HG03066 (cell line): ENCODE data around the gene POMT1.
A peak's percentile ranks its signal among the peaks of the same experiment; 100 is the strongest.
"Not testable (repeated sequence)": the region's sequence is repeated elsewhere in the genome, so short reads cannot be mapped to it uniquely, and the experiment has no call there.

Source experiments
- ATAC-seq: cut with Tn5 transposase; IDR thresholded peaks from one replicate; pipeline ENCODE4 v1.9.1; 2021; ENCODE audit warnings: low read depth; ENCODE audit not compliant: unreplicated experiment

POMT1 gene, protein sequence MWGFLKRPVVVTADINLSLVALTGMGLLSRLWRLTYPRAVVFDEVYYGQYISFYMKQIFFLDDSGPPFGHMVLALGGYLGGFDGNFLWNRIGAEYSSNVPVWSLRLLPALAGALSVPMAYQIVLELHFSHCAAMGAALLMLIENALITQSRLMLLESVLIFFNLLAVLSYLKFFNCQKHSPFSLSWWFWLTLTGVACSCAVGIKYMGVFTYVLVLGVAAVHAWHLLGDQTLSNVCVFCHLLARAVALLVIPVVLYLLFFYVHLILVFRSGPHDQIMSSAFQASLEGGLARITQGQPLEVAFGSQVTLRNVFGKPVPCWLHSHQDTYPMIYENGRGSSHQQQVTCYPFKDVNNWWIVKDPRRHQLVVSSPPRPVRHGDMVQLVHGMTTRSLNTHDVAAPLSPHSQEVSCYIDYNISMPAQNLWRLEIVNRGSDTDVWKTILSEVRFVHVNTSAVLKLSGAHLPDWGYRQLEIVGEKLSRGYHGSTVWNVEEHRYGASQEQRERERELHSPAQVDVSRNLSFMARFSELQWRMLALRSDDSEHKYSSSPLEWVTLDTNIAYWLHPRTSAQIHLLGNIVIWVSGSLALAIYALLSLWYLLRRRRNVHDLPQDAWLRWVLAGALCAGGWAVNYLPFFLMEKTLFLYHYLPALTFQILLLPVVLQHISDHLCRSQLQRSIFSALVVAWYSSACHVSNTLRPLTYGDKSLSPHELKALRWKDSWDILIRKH

DNA sequence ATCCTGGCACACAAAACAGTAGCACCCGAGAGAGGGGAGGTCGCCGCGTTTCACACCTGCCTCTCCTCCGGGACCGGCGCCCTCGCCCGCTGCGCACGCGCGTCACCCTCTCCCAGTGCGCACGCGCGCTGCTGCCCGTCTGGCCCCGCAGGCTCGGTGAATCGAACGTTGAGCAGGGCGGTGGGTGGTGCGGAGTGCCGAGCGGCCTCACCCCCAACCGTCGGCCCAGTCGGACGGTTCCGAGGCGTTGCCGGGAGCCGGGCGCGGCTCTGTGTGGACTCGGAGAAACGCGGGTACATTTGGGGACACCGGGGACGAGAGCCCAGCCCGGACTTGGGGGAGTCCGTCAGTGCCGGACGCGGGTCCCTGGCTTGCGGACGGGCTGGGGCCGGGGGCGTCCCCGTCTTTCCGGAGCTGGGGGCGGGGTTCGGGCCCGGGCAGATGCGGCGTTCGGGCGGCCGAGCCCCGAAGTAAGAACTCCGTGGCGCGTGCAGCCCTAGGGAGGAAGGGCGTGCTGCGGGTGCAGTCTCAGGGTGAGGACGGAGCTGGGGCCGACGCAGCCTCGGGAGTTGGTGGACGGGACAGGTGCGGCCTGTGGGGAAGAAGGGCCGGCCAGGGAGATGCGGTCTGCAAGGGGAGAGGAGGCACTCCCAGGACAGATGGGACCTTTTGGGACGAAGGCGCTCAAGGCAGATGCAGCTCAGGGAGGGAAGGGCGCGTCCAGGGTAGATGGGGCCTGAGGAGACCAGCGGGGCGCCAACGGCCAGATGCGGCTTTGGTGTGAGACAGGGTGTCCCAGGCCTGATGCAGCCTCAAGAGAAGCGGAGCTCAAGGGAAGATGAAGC lies at the start of gene POMT1:
TSS of gene POMT1 (plus strand) at position 138 of the 845 bp plus-strand sequence. CDS start 1,301 bp downstream, outside the sequence.
- peak; percentile 79 for ATAC-seq

GRCh38 chr9:131454028-131454427 lies 48.7 kb upstream of the POMT1 start:
- no peak for ATAC-seq

GRCh38 chr9:131455655-131456054 lies 47.1 kb upstream of the POMT1 start:
- not testable (repeated sequence) for ATAC-seq

DNA sequence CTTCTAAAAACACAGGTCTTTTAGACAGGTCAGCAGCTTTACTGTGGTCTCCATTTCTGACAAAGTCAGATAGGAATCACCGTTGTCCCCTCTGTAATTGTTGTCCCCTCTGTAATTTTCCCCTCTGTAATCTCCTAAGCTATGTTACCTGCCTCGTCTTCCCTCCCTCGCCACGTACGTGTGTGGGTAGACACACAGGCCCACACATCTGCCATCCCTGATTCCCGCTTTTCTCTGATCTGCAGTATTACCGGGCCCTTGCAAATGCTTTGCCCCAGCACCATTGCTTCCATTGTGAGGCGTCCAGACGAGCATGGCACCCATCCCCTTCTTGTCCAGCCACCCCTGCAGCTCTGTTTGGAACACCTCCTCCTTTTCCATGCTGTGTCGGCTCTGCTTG lies 45.0 kb upstream of the POMT1 start:
- no peak for ATAC-seq

- no peak for ATAC-seq
Observed at GRCh38 chr9:131459056-131459455, 43.7 kb upstream of the POMT1 start.

DNA sequence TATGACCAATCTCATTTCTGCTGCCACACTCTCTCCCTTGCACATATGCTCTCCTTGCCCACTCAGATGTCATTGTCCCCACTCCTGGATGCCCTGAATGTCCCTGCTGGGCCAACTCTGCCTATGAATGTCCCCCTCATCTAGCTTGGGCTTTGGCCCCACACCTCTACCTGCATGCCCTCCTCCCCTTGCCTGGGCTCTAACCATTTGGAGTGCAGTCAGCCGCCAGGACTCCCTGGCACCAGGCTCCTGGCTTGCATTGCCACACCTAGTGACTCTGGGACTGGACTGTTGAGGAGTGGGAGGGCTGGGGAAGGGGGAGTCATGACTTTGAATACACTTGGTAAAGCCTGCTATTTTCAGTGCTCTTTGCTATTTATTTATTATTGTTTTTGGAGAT lies 41.6 kb upstream of the POMT1 start:
- no peak for ATAC-seq

GRCh38 chr9:131464354-131465000 lies 38.2 kb upstream of the POMT1 start:
- no peak for ATAC-seq

DNA sequence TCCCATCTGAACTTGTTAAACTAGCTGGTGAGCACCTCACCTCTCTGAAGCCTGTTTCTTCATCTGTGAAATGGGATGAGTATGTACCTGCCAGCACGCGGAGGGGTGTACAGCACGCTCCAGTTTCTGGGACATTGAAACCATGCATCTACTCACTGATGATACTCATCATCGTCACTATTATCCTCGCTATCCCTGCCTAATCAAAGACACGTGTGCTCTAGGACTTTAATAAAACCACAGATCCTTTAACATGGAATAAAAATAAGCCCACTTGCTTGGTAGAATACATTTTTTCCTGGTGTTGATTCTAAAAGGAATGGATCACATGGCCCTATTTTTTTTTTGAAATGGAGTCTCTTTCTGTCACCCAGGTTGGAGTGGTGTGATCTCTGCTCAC lies 37.3 kb upstream of the POMT1 start:
- ATAC-seq: no peak

GRCh38 chr9:131467214-131467935 lies 35.3 kb upstream of the POMT1 start:
- ATAC-seq: no peak

DNA sequence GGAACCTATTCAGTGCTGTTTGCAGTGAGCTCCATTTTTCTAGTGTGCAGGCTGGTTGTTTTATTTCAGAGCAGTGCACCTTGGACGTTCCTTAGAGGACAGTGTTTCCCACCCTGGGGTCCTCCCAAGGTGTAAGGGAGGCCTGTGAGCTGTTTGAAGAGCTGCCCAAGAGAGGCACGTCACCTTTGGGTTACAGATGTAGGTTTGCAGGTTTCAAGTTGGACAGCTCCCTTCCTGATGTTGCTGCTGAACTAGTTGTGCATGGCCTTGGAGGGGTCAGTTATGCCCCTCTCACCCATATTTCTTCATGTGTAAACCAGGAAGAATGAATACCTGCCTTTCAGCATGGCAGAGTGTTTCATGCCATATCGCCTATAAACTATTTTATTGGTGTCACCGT lies 34.7 kb upstream of the POMT1 start:
- ATAC-seq: no peak

DNA sequence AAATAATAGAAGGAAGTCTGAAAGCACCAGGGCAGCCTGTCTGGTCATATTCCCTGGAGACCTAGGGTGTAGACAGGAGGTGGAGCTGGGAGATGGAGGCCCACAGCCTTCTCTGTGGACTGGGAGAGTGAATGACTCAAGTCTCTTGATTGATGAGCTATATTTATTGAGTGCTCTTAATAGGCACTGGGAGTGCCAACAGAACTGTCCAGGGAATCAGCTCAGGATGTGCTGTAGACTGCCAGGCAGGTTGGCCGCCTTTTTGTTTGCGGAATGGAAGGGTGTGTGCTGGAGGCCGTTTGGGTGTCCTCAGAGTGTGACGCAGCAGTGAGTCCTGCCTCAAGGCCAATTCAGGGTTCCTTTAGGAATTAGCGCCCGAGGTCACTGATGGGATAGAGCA lies 33.4 kb upstream of the POMT1 start:
- ATAC-seq: no peak

DNA sequence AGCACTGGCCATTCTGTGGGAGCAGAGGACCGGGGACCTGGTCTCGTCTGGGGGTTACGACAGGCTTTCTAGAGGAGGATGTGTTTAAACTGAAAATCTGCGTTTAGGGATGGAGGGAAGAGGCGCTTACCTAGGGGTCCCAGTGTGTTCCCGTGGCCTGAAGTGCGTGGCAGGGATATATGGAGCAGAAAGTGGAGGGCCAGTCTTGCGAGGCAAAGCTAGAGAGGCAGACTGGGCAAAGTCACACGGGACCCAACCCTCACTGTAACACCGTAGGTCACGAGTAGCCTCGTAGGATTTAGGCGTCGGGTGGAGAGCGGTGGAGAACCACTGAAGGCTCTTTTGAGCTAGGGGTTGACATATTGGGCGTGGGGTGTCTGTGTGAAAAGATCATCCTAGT lies 32.8 kb upstream of the POMT1 start:
- ATAC-seq: no peak

- ATAC-seq: no peak
Observed at GRCh38 chr9:131470581-131470991, 32.1 kb upstream of the POMT1 start.

GRCh38 chr9:131472085-131472484 lies 30.6 kb upstream of the POMT1 start:
- not testable (repeated sequence) for ATAC-seq

DNA sequence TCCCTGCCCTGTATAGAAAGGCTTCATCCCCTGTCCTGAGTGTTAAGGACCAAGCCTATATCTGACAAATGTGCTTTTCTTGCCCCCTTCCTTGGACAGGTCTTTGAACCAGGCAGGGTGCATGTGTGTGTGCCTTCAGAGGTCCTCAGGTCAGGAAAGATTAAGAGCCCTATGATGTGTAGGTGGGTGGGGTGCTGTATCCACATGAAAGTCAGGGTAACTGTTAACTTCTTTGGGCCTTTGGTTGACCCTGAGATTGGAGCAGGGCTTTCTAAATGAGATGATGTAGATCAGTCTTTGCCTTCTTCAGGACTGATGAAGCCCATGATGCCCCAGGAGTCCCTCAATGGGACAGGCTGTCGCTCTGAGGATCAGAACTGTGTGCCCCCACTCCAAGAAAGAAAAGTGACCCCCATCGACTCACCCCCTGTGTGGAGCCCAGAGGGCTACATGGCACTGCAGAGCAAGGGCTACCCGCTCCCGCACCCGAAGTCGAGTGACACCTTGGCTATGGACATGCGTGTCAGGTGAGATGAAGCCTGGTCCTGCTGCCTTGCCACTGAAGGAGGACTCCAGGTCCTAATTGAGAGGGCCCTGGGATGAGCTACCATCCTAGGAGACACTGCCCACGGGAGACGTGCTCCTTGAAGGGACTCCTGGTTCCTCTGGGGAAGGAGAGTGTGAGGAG lies 29.4 kb upstream of the POMT1 start:
- no peak for ATAC-seq

- ATAC-seq: no peak
Observed at GRCh38 chr9:131473891-131474290, 28.8 kb upstream of the POMT1 start.

GRCh38 chr9:131474711-131475110 lies 28.0 kb upstream of the POMT1 start:
- no peak for ATAC-seq

- ATAC-seq: no peak
Observed at GRCh38 chr9:131475111-131475955, 27.4 kb upstream of the POMT1 start.
